Neuronal stem cell (in vitro differentiated cells): Measurements from ENCODE around the gene HTR6.
A peak's percentile ranks its signal among the peaks of the same experiment; 100 is the strongest.

Experiments
- DNase-seq: peaks from one replicate; pipeline ENCODE4 v3.0.0-alpha.2; 2013; ENCODE audit warnings: low spot score
- H2AFZ ChIP-seq: one replicate; pipeline ENCODE4 v1.6.1; 2013; ENCODE audit warnings: mild to moderate bottlenecking, low read length, inconsistent platforms
- H2AK5ac ChIP-seq: 2 replicates; pipeline ENCODE4 v1.6.1; 2013; ENCODE audit warnings: low read depth, mild to moderate bottlenecking, inconsistent platforms, low read length, moderate library complexity, mixed read lengths
- H2BK120ac ChIP-seq: 2 replicates; pipeline ENCODE4 v1.6.1; 2013; ENCODE audit warnings: low read depth, mild to moderate bottlenecking, inconsistent platforms, low read length, moderate library complexity, mixed read lengths
- H2BK12ac ChIP-seq: one replicate; pipeline ENCODE4 v1.6.1; 2013; ENCODE audit warnings: low read length, inconsistent platforms
- H2BK15ac ChIP-seq: 2 replicates; pipeline ENCODE4 v1.6.1; 2013; ENCODE audit warnings: mild to moderate bottlenecking, low read length, inconsistent platforms, mixed read lengths
- H2BK5ac ChIP-seq: one replicate; pipeline ENCODE4 v1.6.1; 2013; ENCODE audit warnings: inconsistent platforms, mild to moderate bottlenecking, low read length, moderate library complexity
- H3K14ac ChIP-seq: one replicate; pipeline ENCODE4 v1.6.1; 2013; ENCODE audit warnings: low read length, inconsistent platforms
- H3K18ac ChIP-seq: 2 replicates; pipeline ENCODE4 v1.6.1; 2013; ENCODE audit warnings: low read length, inconsistent platforms
- H3K23ac ChIP-seq: 2 replicates; pipeline ENCODE4 v1.6.1; 2013; ENCODE audit warnings: low read depth, mild to moderate bottlenecking, mixed read lengths, low read length, inconsistent platforms; ENCODE audit not compliant: poor library complexity
- H3K27ac ChIP-seq: replicated peaks from 3 replicates; pipeline ENCODE4 v1.5.1; 2013; ENCODE audit warnings: low read length, inconsistent platforms
- H3K27me3 ChIP-seq, 3 experiments: 2 replicates each; pipeline ENCODE4 v1.6.1; 2013; ENCODE audit warnings: low read length in 3 of 3, mild to moderate bottlenecking in 2 of 3, inconsistent platforms in 1 of 3, low read depth in 1 of 3, mixed read lengths in 1 of 3, moderate library complexity in 1 of 3; ENCODE audit not compliant: control insufficient read depth in 3 of 3, insufficient read depth in 3 of 3
- H3K36me3 ChIP-seq, 2 donors: replicated peaks in 1 of 2; 2 replicates each; pipeline ENCODE4 v1.6.1; 2013; ENCODE audit warnings: low read length in 2 of 2; ENCODE audit not compliant: control insufficient read depth in 2 of 2, insufficient read depth in 2 of 2
- H3K4ac ChIP-seq: 2 replicates; pipeline ENCODE4 v1.6.1; 2013; ENCODE audit warnings: inconsistent platforms, mild to moderate bottlenecking, low read length, moderate library complexity
- H3K4me1 ChIP-seq, 2 donors: 1 replicate in 1 of 2; 2 replicates in 1 of 2; pipeline ENCODE4 v1.6.1; 2013; ENCODE audit warnings: low read length in 2 of 2, low read depth in 1 of 2; ENCODE audit not compliant: control insufficient read depth in 2 of 2, insufficient read depth in 1 of 2
- H3K4me2 ChIP-seq: one replicate; pipeline ENCODE4 v1.6.1; 2013; ENCODE audit warnings: mild to moderate bottlenecking, low read length, inconsistent platforms; ENCODE audit not compliant: insufficient read depth, poor library complexity, severe bottlenecking
- H3K4me3 ChIP-seq, 2 donors: 2 replicates each; pipeline ENCODE4 v1.5.1; 2013; ENCODE audit warnings: low read length in 2 of 2, mild to moderate bottlenecking in 2 of 2, inconsistent platforms in 1 of 2, moderate library complexity in 1 of 2
- H3K79me1 ChIP-seq: one replicate; pipeline ENCODE4 v1.6.1; 2013; ENCODE audit warnings: low read depth, mild to moderate bottlenecking, inconsistent platforms, low read length, moderate library complexity
- H3K9ac ChIP-seq: one replicate; pipeline ENCODE4 v1.6.1; 2013; ENCODE audit warnings: mild to moderate bottlenecking, low read depth, low read length, inconsistent platforms; ENCODE audit not compliant: poor library complexity
- H3K9me3 ChIP-seq, 2 donors: replicated peaks in 1 of 2; 2 replicates each; pipeline versions ENCODE3 to v1.6.1; 2013; ENCODE audit warnings: low read length in 2 of 2, mild to moderate bottlenecking in 2 of 2, inconsistent platforms in 1 of 2, low read depth in 1 of 2, mixed read lengths in 1 of 2, moderate library complexity in 1 of 2; ENCODE audit not compliant: control insufficient read depth in 2 of 2, insufficient read depth in 1 of 2
- H4K8ac ChIP-seq: one replicate; pipeline ENCODE4 v1.6.1; 2013; ENCODE audit warnings: low read depth, mild to moderate bottlenecking, inconsistent platforms, low read length, moderate library complexity
- H4K91ac ChIP-seq: one replicate; pipeline ENCODE4 v1.6.1; 2013; ENCODE audit warnings: low read length, low read depth, mild to moderate bottlenecking, inconsistent platforms; ENCODE audit not compliant: poor library complexity
- WGBS, 2 donors: extraction: QIAGEN DNeasy Blood & Tissue Kit; methylation state at CpG; one replicate each; pipeline ENCODE4 v1.1.7; 2013; ENCODE audit warnings: missing lambda C conversion rate in 2 of 2, mixed read lengths in 1 of 2; ENCODE audit not compliant: insufficient read length in 2 of 2, insufficient replicate concordance in 1 of 2; ENCODE audit errors: extremely low coverage in 2 of 2; 5-methylcytosine and 5-hydroxymethylcytosine counted together

The HTR6 gene

DNA sequence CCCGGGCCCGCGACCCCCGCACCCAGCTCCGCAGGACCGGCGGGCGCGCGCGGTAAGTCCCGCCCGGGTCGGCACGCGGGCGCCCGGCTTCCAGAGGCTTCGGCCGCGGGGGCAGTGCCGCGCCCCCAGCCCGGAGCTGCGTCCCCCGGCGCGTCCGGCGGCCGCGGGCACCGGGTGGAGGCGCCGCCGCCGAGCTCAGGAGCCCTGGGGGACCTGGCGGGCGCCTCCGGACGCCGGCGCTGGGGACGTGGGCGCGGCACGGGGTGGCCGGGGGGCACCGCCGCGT lies 20.3 kb upstream of the HTR6 start:
- no peaks in the 10 kb centered on the region for H3K9me3 ChIP-seq

DNA sequence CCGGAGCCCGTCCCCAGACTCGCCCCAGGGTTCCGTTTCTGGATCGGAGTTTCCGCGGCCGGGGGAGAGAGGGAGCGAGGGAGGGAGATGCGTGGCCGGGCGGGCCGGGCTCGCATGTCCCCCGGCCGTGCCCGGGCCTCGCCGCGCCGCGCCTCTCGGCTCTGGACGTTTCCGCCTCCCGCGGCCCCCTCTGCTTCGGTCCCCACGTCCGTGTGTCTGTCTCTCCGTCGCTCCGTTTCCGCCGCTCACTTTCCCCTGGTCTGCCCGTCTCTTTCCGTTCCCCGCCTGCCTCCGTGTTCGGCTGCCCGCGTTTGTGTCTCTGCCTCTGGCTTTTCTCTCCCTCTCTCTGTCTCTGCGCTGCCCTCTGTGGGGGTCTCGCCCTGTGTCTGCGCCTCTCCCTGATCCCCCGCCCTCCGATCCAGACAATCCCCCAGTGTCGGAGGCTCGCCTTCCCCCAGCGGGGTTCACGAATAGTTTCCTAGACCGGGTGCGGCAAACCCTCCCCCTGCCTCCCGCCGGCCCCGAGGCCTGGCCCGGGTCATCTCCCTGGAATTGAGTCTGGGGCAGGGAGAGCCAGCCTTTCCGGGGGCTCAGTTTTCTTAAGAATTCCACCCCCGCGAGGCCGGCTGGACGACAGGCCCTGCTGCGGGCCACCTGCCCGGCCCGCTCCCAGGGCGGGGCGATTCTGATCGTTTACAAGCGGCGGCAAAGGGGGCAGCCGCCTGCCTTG lies 19.8 kb upstream of the HTR6 start:
- Histone ChIP-seq H3K9me3 (no peaks in the 10 kb centered on the region), H3K79me1 (peaks cover 12% of the 10 kb centered on the region), H2BK120ac (peak overlapping the region; percentile 87), H2BK12ac (no peak overlapping the region), H4K91ac (no peak overlapping the region), H2AK5ac (peak overlapping the region; percentile 86), H2AFZ (peak overlapping the region; percentile 96), H3K4ac (peak overlapping the region; percentile 56), H4K8ac (peak overlapping the region; percentile 9), H3K27me3 (peaks cover 3 to 63% (median 40%) of the 10 kb centered on the region in 3 experiments), H3K4me1 (peaks cover 14 to 15% of the 10 kb centered on the region in 2 donors), H3K18ac (peak overlapping the region; percentile 97), H3K14ac (peak overlapping the region; percentile 90), H3K9ac (peak overlapping the region; percentile 94), H2BK5ac (peak overlapping the region; percentile 69), H3K4me2 (peak overlapping the region; percentile 95), H3K36me3 (no peaks in the 10 kb centered on the region), H2BK15ac (peak overlapping the region; percentile 70), H3K23ac (peak overlapping the region; percentile 86), H3K27ac (no peak overlapping the region), H3K4me3 (peak overlapping the region; percentile 53 to 91)
- WGBS, 2 donors, result no CpG with 5 or more reads among the region's 71 CpGs
- DNase-seq, result no peak

More for the DNA sequence above, 20.3 kb upstream of the HTR6 start:
- Histone ChIP-seq H3K4me3 (peak overlapping the region; percentile 53 to 91), H3K4me1 (peaks cover 14 to 15% of the 10 kb centered on the region in 2 donors), H2AFZ (peak overlapping the region; percentile 96), H3K36me3 (no peaks in the 10 kb centered on the region), H3K14ac (no peak overlapping the region), H2BK15ac (no peak overlapping the region), H3K4me2 (peak overlapping the region; percentile 95), H3K18ac (peak overlapping the region; percentile 97), H4K91ac (no peak overlapping the region), H2AK5ac (no peak overlapping the region), H2BK5ac (peak overlapping the region; percentile 69), H2BK12ac (no peak overlapping the region), H3K9ac (peak overlapping the region; percentile 94), H4K8ac (peak overlapping the region; percentile 9), H3K4ac (peak overlapping the region; percentile 56), H3K27ac (no peak overlapping the region), H3K79me1 (peaks cover 12% of the 10 kb centered on the region), H2BK120ac (no peak overlapping the region), H3K23ac (peak overlapping the region; percentile 86), H3K27me3 (peaks cover 3 to 63% (median 40%) of the 10 kb centered on the region in 3 experiments)
- WGBS, 2 donors, result no CpG with 5 or more reads among the region's 51 CpGs
- DNase-seq, result no peak

GRCh38 chr1:19645411-19646251 lies 19.0 kb upstream of the HTR6 start:
- H2BK5ac ChIP-seq, result peak overlapping the region; percentile 69
- peak overlapping the region; percentile 97 for H2BK12ac ChIP-seq
- H3K36me3 ChIP-seq, result no peaks in the 10 kb centered on the region
- H3K27me3 ChIP-seq, result peaks cover 3 to 63% (median 40%) of the 10 kb centered on the region in 3 experiments
- H2BK15ac ChIP-seq, result peak overlapping the region; percentile 87
- peak overlapping the region; percentile 86 for H2AK5ac ChIP-seq
- no peak for DNase-seq
- H3K4me2 ChIP-seq, result peak overlapping the region; percentile 95
- peak overlapping the region; percentile 9 for H3K27ac ChIP-seq
- peak overlapping the region; percentile 2 for H3K14ac ChIP-seq
- no peak overlapping the region for H4K8ac ChIP-seq
- peak overlapping the region; percentile 44 for H3K23ac ChIP-seq
- H3K79me1 ChIP-seq, result peaks cover 12% of the 10 kb centered on the region
- peak overlapping the region; percentile 24 for H3K9ac ChIP-seq
- H2AFZ ChIP-seq, result peak overlapping the region; percentile 96
- H2BK120ac ChIP-seq, result peak overlapping the region; percentile 87
- peaks cover 8 to 12% of the 10 kb centered on the region in 2 donors for H3K4me1 ChIP-seq
- H3K4ac ChIP-seq, result no peak overlapping the region
- H3K9me3 ChIP-seq, result no peaks in the 10 kb centered on the region
- no CpG with 5 or more reads among the region's 30 CpGs for WGBS, 2 donors
- peak overlapping the region; percentile 97 for H3K18ac ChIP-seq
- H3K4me3 ChIP-seq, result peak overlapping the region; percentile 53 to 91
- no peak overlapping the region for H4K91ac ChIP-seq
